Suprapubic skin (tissue), 4 donors: ENCODE measurements around the gene GYPE. TPM values are rescaled to one million over a fixed set of nuclear protein-coding genes. Genes with fewer than 3 reads are reported as not detected.
A peak's percentile ranks its signal among the peaks of the same experiment; 100 is the strongest.
"Not testable (repeated sequence)": the region's sequence is repeated elsewhere in the genome, so short reads cannot be mapped to it uniquely, and the experiment has no call there.

ENCODE experiments used
- DNase-seq, 2 donors: peaks; one replicate each; pipeline ENCODE4 v3.0.0-alpha.2; 2019; ENCODE audit warnings: low spot score in 2 of 2
- H3K27ac ChIP-seq: fragments of 200-600 bp; sonication (generic); one replicate; pipeline ENCODE4 v1.5.1; 2019
- H3K27me3 ChIP-seq: fragments of 200-600 bp; sonication (generic); one replicate; pipeline ENCODE4 v1.5.1; 2019
- H3K36me3 ChIP-seq: fragments of 200-600 bp; sonication (generic); one replicate; pipeline ENCODE4 v1.5.1; 2019
- H3K4me1 ChIP-seq: fragments of 200-600 bp; sonication (generic); one replicate; pipeline ENCODE4 v1.5.1; 2019
- H3K4me3 ChIP-seq: fragments of 200-600 bp; sonication (generic); one replicate; pipeline ENCODE4 v1.5.1; 2019; ENCODE audit warnings: mild to moderate bottlenecking
- H3K9me3 ChIP-seq: fragments of 200-600 bp; sonication (generic); one replicate; pipeline ENCODE4 v1.5.1; 2019
- EP300 ChIP-seq: sonication (generic); formaldehyde crosslinking; IDR thresholded peaks from one replicate; pipeline ENCODE4 v1.6.1; 2017; ENCODE audit warnings: antibody characterized with exemption
- POLR2A ChIP-seq, 2 donors: fragments of 450-650 bp; IDR thresholded peaks; one replicate each; pipeline ENCODE4 v1.6.1; 2017; ENCODE audit warnings: antibody characterized with exemption in 2 of 2, mild to moderate bottlenecking in 2 of 2, moderate library complexity in 2 of 2
- POLR2AphosphoS5 ChIP-seq, 3 donors: sonication (generic); formaldehyde crosslinking; IDR thresholded peaks; one replicate each; pipeline ENCODE4 v1.6.1; 2017; ENCODE audit warnings: antibody characterized with exemption in 3 of 3
- WGBS: methylation state at CpG from one replicate; pipeline ENCODE4 v1.1.5; 2018; 5-methylcytosine and 5-hydroxymethylcytosine counted together
- total RNA-seq, 4 donors: library from RNA; depleted of rRNA; stranded (reverse); fragments of >200 nt; gene quantifications; one replicate each; pipeline ENCODE4 v1.1.0, GENCODE V29; 2016
- TF ChIP-seq, protein P1 (sequence below), 2 donors: fragments of 200-600 bp in 1 of 2; fragments of 450-650 bp in 1 of 2; sonication (generic) in 1 of 2; IDR thresholded peaks; one replicate each; pipeline ENCODE4 v1.5.1; 2016 to 2019; ENCODE audit warnings: antibody characterized with exemption in 2 of 2, mild to moderate bottlenecking in 1 of 2, moderate library complexity in 1 of 2

The GYPE gene
- total RNA-seq, 4 donors from 2014 or later = not detected

DNA sequence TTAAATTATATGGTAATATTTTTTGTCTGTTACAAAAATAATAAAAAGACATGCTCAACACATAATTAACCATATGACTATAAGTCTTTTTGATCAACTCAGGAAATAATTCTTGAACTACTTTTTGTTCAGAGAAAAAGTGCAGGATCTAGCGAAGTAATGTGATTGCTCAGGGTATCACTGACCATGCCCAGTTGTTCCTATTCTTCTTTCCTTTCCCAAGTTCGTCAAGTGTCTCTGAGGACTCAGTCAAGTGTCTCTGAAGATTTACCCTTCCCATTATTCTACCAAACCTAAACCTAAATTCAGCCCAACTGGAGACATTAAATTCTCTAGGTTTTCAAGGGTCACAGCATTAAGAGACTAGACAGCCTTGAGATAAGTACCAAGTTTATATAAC is 5.5 kb upstream of the GYPE start:
- not testable (repeated sequence) for H3K9me3 ChIP-seq, H3K4me1 ChIP-seq, H3K27me3 ChIP-seq, DNase-seq, H3K36me3 ChIP-seq, H3K27ac ChIP-seq
- WGBS = 78% methylated on average over 2 of the region's 2 CpGs
- H3K4me3 ChIP-seq = peak overlapping the region; percentile 51

DNA sequence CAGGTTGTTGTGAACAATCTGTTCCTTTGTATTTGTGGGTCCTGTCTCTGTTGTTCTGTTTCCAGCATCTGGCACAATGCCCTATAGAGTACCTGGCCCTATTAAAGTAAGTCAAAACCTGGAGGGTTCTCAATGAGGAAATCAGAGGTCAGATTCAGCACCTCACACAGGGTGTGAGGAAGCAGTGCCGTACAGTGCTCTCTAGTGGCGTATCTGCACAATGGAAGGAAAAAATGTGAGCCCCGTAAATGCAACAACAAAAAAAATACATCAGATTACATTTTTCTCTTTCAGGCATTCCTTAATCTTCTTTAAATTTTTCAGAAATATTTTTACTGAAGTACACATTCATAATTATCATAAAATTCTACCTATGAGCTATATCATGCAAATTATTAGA is 2.5 kb upstream of the GYPE start:
- not testable (repeated sequence) for H3K36me3 ChIP-seq, H3K4me1 ChIP-seq, H3K4me3 ChIP-seq, H3K9me3 ChIP-seq, DNase-seq, H3K27ac ChIP-seq, H3K27me3 ChIP-seq
- 27% methylated on average over 3 of the region's 3 CpGs for WGBS
- TF ChIP-seq, protein P1, sequence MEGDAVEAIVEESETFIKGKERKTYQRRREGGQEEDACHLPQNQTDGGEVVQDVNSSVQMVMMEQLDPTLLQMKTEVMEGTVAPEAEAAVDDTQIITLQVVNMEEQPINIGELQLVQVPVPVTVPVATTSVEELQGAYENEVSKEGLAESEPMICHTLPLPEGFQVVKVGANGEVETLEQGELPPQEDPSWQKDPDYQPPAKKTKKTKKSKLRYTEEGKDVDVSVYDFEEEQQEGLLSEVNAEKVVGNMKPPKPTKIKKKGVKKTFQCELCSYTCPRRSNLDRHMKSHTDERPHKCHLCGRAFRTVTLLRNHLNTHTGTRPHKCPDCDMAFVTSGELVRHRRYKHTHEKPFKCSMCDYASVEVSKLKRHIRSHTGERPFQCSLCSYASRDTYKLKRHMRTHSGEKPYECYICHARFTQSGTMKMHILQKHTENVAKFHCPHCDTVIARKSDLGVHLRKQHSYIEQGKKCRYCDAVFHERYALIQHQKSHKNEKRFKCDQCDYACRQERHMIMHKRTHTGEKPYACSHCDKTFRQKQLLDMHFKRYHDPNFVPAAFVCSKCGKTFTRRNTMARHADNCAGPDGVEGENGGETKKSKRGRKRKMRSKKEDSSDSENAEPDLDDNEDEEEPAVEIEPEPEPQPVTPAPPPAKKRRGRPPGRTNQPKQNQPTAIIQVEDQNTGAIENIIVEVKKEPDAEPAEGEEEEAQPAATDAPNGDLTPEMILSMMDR (IDR thresholded peaks at IDR 0.05) = peak in 1 of 2 donors; percentile 16

DNA sequence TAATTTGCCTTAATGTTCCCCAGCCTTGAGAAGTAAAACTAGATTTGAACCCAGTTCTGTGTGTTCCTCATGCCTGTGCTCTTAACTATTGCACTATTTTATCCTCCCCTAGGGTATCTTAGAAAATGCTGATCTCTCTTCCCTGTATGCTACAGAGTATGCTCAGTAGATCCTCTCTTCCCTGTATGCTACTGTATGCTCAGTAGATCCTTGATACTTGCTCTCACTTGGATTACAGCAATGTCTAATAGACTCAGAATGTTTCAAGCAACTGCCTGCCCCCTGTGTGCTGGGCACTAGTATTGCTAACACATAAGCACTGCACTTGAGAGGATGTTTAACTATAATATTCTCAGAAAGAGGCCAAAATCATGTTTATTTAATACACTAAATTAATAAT is 928 bp downstream of the GYPE start:
- not testable (repeated sequence) for H3K36me3 ChIP-seq, H3K4me1 ChIP-seq, DNase-seq, H3K9me3 ChIP-seq, H3K4me3 ChIP-seq, H3K27ac ChIP-seq, H3K27me3 ChIP-seq

DNA sequence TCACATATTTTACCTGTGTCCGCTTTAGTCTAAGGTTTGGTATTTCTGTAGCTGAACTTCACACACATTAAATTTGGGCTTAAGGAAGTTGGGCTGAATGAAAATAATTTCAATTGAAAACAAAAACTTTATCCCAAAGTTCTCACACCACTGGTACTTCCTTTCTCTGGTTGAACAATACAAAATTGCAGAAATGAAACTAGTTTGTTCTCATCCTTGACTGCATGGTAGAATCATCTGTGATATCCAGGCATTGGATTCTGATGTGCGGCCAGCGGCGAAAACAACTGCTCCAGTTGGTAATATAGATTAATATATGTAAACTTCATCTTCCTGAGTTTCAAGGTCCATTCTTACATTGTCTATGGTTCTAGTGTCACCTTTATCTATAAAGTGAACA is 15.0 kb downstream of the GYPE start:
- not testable (repeated sequence) for H3K9me3 ChIP-seq, H3K27me3 ChIP-seq, H3K36me3 ChIP-seq, DNase-seq, H3K27ac ChIP-seq, H3K4me3 ChIP-seq, H3K4me1 ChIP-seq
- 74% methylated on average over 4 of the region's 4 CpGs for WGBS

DNA sequence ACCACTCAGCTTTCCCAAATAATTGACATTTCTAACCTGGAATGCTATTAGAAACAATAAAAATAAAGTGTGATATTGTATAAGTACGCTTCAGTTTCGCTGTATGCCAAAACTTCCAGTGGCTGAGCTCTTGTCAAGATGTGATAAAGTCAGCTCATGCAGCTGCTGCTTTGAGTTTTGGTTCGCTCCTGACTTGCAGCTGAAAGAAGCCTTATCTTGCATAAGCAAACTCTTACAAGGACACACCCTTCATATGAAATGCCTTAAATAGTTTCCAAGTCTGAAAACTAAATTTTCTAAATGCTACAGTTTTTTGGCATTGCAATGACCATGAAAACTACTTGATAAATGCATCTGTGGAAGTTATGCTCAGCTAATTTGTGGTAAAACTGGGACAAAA is 17.2 kb downstream of the GYPE start:
- H3K4me3 ChIP-seq, H3K27ac ChIP-seq, H3K4me1 ChIP-seq, H3K36me3 ChIP-seq, H3K27me3 ChIP-seq, DNase-seq, H3K9me3 ChIP-seq: not testable (repeated sequence)
- no CpG with 5 or more reads among the region's 3 CpGs for WGBS

DNA sequence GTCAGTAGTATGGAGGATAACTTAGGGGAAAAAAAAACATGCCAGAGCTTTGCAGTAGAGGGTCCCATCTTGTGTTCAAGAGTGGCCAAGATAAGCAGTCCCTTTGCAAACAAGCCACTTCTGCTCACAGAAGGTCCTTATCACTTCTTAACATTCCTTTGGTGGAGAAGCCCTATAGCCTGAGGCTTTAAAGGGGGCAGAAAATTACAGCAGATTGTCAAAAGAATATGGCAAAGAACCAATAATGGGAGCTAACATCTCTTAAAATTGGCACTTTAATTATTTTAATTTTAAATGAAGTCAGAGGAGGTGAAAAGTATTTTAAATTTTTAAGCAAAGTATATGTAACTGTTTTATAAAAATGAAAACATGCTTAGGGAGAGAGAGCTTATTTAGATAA is 20.4 kb downstream of the GYPE start:
- H3K4me3 ChIP-seq, H3K9me3 ChIP-seq: not testable (repeated sequence)

DNA sequence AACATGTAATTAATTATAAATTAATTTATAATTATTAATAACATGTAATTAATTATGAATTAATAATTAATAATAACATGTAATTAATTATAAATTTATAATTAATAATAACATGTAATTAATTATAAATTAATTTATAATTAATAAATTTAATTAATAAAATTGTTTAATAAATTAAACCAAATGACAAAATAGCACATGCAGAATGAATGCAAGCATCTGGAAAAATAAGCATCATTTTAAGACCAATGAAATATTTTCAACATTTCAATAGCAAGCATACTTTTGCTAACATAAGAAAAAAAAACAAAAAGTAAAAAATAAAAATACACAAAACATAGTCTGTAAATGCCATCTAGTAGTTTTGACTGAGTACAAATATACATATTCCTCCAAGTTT is 21.8 kb downstream of the GYPE start:
- TF ChIP-seq EP300 = no peak
- no peak for TF ChIP-seq POLR2A (IDR thresholded peaks at IDR 0.05)
- no peak for TF ChIP-seq POLR2AphosphoS5 (IDR thresholded peaks at IDR 0.05)
- TF ChIP-seq, protein P1 (IDR thresholded peaks at IDR 0.05) = no peak
- DNase-seq = no peak
- Histone ChIP-seq H3K4me3 (no peak overlapping the region), H3K9me3 (no peaks in the 10 kb centered on the region), H3K4me1 (no peaks in the 10 kb centered on the region), H3K27ac (no peak overlapping the region), H3K36me3 (no peaks in the 10 kb centered on the region), H3K27me3 (no peaks in the 10 kb centered on the region)

More for the DNA sequence above, 20.4 kb downstream of the GYPE start:
- H3K4me1 ChIP-seq, DNase-seq, H3K27ac ChIP-seq, H3K27me3 ChIP-seq, H3K36me3 ChIP-seq: not testable (repeated sequence)

DNA sequence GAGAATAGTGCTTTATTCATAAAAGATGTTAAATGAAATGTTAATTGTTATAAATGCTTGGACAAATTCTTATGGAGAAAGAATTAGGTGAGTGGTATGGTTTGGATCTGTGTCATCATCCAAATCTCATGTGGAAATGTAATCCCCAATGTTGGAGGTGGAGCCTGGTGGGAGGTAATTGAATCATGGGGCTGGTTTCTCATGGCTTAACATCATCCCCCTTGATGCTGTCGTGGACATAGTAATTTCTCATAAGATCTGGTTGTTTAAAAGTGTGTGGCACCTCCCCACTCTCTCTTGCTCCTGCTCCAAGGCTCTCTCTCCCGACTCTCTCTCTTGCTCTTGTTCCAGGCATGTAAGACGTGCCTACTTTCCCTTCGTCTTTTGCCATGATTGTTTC is 22.5 kb downstream of the GYPE start:
- TF ChIP-seq EP300 (no peak), POLR2A (IDR thresholded peaks at IDR 0.05) (no peak), POLR2AphosphoS5 (IDR thresholded peaks at IDR 0.05) (no peak)
- TF ChIP-seq, protein P1 (IDR thresholded peaks at IDR 0.05) = no peak
- H3K9me3 ChIP-seq = no peaks in the 10 kb centered on the region
- no peaks in the 10 kb centered on the region for H3K36me3 ChIP-seq
- WGBS = 77% methylated on average over 4 of the region's 4 CpGs
- no peaks in the 10 kb centered on the region for H3K4me1 ChIP-seq
- DNase-seq = no peak
- H3K27me3 ChIP-seq = no peaks in the 10 kb centered on the region
- H3K27ac ChIP-seq = no peak overlapping the region
- no peak overlapping the region for H3K4me3 ChIP-seq

DNA sequence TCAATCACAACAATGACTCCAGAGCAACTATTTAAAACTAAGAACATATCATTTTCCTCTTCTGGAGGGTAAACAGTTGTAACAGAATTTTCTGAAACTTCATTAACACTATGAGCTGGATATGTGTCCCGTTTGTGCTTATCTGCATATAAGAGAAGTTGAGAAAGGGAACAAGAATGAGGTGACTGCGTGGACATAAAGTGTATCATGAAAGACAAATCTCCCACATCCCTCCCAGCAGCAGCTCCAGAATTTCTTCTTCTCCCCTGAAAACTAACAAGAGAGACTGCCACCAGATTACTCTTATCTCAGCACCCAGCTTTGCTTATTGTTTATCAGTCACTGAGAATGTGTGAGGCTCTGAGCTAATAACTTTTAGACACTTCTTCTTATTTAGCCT is 25.8 kb downstream of the GYPE start:
- H3K4me3 ChIP-seq, H3K27ac ChIP-seq, DNase-seq, H3K9me3 ChIP-seq, H3K36me3 ChIP-seq, H3K27me3 ChIP-seq, H3K4me1 ChIP-seq: not testable (repeated sequence)
- WGBS = 84% methylated on average over 2 of the region's 2 CpGs

DNA sequence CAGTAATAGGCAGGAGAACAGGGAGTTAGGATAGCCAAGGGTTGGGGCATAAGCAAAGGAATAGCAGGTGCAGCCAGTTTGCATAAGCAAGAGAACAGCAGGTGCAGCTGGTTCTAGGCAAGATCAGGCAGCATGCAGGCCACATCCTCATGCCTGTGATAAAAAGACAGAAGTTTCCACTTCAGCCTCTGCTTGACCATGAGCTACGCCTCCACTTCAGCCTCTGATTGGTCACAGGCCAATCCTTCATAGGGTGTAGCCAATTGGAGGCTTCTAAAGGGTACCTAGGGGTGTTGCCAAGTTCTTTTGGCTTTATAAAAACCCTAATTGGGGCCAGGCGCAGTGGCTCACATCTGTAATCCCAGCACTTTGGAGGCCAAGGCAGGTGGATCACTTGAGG is 30.0 kb downstream of the GYPE start:
- H3K27me3 ChIP-seq, H3K36me3 ChIP-seq, H3K4me1 ChIP-seq, H3K27ac ChIP-seq, H3K9me3 ChIP-seq, H3K4me3 ChIP-seq, DNase-seq: not testable (repeated sequence)
- WGBS = 92% methylated on average over 2 of the region's 2 CpGs

DNA sequence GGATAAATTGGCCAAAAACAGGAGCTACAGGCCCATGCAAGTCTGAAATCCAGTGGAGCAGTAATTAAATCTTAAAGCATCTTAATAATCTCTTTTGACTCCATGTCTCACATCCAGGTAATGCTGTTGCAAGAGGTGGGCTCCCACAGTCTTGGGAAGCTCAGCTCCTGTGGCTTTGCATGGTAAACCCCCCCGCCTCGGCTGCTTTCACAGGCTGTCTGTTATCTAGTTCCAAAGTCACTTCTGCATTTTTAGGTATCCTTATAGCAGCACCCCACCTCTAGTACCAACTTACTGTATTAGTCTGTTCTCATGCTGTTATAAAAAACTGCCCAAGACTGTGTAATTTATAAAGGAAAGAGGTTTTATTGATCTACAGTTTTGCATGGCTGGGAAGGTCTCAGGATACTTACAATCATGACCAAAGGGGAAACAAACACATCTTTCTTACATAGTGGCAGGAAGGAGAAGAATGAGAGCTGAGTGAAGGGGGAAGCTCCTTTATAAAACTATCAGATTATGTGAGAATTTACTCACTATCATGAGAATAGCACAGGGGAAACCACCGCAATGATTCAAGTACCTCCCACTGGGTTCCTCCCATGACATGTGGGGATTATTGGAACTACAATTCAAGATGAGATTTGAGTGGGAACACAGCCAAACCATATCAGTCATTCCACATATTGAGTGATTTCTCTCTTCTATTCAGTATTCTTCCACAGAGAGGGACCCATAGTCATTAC is 34.7 kb downstream of the GYPE start:
- WGBS = 57% methylated on average over 2 of the region's 3 CpGs
- not testable (repeated sequence) for DNase-seq, H3K36me3 ChIP-seq, H3K27ac ChIP-seq, H3K4me3 ChIP-seq, H3K27me3 ChIP-seq, H3K9me3 ChIP-seq, H3K4me1 ChIP-seq
